Cerebellar nuclear complex (tissue), 1 donor: ENCODE data around the gene CXXC5.

ENCODE experiments used
- DNase-seq, 2 experiments: peaks; one replicate each; lab custom pipeline; 2025; lab: John Stamatoyannopoulos, UW

Gene CXXC5

GRCh38 chr5:139638736-139639618 is 9.2 kb upstream of the CXXC5 start:
- no peak for DNase-seq

DNA sequence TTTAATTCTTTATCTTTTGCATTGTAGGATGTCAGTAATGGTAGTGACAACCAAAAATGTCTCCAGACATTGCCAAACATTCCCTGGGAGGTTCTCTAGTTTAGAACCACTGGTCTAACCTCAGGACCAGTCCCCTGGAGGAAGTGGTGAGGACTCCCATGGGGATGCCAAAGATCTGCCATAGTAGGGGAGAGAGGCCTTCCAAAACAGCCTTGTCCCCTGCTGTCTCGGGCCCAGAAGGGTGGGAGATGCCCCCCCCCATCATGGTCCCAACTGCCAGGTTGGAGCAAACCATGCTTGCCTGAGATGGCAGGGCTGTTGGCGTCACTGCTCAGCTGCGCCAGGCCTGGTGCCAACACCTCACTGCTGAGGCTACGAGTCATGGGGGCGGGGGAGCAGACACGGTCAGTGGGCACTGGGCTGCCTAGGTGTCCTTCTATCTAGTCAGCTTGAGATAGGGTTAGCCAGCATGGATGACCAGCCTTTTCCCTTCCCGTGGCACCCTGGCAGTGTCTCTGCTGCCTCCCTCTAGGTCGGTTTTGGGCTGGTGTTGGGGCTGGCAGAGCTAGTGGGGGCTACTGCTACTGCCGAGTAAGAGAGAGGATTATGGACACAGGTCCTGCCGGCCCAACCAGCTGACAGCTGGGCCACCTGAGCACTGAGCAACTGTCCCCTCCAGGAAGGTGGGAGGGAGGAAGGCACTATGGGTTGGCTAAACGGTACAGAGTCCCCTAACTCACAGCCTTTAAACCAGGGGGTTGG is 8.3 kb upstream of the CXXC5 start:
- no peak for DNase-seq

DNA sequence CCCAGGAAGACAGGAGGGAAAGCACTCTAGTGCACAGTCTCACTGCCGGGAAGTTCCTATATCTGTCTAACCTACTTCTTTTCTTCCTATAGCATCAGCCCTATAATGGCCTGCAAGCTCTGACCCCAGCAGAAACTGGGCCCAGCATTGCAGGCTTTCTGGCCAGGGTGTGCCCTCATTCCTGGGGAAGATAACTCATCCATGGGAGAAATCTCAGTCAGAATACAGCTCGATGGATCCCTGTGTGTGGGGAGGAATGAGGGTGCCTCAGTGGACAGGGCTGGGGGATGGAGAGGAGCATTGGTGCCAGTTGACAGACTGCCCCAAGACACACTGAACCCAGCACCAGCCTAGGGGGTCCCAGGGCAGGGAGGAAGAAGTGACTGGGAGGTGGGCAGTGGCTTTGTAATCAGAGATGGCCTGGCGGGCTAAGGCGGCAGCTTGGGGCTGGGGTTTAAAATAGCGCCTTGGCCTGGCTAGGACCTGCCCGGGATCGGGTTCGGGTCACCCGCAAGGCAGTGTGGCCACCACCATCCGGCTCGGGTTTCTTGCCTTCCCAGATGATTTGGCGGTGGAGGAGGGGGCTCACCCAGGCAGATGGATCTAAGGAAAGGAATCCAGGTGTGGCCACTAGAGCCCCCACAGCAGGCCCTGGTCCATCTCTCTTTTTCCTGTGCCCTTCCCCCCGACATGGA is 7.6 kb upstream of the CXXC5 start:
- no peak for DNase-seq

GRCh38 chr5:139641116-139642080 is 6.8 kb upstream of the CXXC5 start:
- no peak for DNase-seq

GRCh38 chr5:139642213-139642612 is 5.9 kb upstream of the CXXC5 start:
- DNase-seq = no peak

DNA sequence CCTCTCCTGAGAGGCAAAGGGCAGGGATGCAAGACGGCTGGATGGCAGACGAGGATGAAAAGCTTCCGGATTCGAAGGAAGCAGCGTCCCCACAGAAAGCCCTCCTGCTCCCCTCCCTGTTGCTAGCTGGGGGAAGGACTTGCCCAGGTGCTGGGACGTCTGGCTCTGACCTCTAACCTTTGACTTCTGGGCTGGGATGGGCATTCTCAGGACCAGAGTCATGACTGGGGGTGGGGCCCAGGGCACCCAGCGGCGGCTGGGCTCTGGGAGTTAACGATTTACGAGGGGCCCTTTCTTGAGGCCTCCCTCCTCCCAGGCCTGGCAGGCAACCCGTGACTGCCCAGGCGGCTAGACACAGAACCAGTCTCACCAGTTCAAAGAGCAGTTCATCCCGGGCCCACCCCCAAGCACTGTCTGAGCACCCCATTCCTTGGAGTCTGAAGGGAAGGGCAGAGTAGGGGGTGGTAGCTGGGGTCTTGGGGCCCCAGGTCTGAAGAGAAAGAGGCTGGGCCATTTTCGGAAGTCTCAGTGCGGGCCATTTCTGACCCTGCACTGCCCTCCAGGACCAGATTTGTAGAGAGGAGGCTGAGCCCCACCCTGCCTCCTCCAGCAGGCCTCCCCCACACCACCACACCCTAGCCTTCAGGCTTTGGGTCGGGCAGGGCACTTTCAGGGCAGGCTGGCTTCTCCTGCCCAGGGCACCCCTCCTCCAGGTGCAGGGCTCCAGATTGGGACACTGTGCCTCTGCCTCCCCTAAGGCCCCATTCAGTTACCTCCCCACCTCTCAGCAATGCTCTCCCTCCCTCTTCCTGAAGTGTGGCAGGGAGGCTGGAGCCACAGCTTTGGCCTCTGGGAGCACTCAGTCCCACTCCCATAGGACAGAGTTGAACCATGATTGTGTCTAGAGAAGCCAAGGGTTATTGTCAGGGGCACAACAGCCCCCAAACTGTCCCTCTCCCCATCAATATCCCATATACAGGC is 5.0 kb upstream of the CXXC5 start:
- DNase-seq = no peak

GRCh38 chr5:139644001-139644456 is 4.1 kb upstream of the CXXC5 start:
- DNase-seq = no peak

DNA sequence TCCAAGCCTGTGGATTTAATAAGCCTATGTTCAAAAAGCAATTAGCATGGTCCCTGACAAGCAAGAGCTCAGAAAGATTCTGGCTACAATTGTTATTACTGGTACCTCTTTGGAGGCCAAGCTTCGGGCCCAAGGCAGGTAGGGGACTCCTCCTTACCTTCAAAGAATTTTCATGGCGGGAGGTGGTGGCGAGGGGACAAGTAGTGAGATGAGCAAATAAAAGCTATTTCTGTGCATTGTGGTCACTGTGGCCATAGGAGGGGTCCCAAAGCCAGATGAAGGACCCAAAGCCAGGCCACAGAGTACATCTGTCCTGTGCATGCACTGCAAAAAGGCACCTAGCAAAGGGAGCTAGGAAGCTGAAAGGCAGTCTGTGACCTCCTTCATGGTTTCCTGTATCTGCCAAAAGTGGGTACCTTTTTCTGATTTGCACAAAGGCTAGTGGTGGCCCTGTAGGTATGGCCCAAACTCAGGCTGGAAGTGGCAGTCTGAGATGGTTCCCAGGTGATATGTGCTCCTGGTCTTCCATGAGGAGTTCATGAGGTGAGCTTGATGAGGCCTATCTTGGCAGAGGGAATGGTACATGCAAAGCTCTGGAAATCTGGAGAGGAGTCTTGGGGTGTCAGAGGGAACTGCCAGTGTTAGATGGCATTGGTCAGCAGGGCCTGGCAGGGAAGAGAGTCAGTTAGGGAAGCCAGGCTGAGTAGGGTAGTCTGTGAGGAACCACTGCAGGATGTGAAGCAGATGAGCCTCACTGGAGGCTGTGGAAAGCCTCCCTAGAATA is 3.3 kb upstream of the CXXC5 start:
- no peak for DNase-seq

GRCh38 chr5:139645430-139645871 is 2.7 kb upstream of the CXXC5 start:
- DNase-seq = no peak

GRCh38 chr5:139646111-139646510 is 2.0 kb upstream of the CXXC5 start:
- DNase-seq = no peak

- DNase-seq = no peak
Measured at GRCh38 chr5:139646912-139647505, 1.1 kb upstream of the CXXC5 start.

DNA sequence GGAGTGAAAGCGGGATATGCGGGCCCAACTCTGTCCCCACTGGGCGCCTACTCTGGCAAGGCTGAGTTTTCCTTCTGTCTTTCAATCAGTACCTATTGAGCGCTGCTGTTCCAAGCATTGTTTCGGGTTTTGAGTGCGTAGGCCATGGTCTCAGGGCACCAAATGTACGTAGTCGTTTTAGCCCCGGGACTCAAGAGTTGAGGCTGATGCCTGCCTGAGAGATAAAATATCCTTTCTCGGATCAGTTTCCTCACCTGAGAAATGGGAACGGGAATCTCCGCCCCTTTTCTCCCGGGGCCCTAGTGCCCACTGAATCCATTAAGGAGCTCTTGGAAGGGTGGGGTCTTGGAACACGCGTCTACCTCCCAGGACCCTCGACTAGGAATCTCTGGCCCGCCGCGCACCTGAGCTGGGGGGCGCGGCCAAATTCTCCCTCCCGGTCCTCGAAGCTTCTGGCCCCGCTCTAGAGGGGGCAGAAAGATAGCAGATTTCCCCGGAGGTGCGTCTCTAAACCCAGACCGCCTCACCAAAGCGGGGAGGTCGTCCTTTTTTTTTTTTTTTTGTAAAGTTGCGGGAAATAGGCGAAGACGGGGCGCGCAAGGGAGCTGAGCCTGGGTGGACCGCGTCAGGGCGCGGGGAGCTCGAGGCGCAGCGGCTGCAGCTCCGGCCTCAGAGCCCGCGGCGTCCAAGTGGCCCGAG is 494 bp upstream of the CXXC5 start:
- no peak for DNase-seq

- DNase-seq = no peak
Measured at GRCh38 chr5:139649082-139649991, 1.2 kb downstream of the CXXC5 start.

DNA sequence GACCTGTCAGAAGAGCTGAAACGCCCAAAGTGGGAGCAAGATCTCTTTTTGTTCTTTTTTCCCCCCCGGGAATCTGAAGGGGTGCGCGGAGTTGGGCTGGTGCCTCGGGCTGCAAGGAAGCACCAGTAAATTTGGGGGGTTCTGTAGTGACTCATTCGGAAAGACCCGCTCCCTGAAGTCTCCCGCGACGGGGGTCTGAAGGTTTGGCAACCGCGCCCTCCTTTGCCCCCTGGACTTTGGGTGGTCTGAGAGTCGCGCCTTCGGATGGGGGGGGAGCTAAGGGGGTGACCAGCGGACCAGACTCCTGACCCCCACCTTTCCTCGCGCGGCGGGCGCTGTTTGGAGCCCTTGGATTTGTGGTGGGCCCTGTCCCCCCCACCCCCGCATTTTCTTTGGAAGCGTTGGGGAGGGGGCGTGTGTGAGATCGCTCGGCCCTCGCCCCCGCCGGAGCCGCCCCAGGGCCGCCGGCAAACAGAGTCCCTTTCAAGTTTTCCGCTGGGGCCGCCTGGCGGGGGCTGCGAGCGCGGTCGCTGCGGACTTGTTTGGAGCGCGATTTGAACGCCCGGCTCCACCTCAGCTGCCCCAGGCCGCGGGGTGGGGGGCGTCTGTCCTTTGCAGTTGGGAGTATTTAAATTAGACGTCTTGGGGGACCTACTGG is 2.0 kb downstream of the CXXC5 start:
- DNase-seq = no peak

- DNase-seq = no peak
Measured at GRCh38 chr5:139650689-139651042, 2.5 kb downstream of the CXXC5 start.

DNA sequence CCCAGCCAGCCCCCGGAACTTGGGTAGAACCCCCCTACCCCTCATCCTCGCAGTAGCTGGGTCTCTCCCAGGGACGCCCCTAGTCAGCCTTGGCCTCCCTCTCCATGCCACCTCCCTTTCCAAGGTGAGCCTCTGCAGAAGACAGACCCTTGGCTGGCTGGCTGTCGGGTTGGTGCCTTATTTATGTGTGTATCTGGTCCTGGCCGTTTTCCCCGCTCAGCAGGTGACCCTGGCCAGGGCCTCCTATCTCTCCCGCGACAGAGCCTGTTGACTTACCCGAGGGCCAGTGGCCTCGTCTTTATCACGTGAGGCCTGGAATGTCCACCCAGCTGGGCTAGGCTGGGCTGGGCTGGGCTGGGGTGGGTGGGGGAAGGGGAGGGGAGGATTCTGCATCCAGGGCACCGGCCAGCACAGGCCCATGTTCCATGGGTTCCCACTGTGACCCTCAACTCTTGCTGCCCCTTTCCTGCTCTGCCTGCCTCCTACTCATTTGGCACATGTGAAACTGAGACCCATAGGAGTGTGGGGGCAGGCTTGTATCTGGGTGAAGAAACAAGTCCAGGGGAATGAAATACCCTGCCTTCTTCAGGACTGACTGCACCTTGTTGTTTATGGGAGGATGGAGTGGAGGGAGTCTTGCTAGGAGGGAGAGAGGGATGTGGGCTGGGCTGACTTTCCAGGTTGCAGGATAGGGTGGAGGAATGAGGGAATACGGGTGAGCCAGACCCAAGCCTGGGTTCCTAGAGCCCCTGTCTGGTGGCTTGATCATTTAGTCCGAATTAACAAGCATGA is 3.1 kb downstream of the CXXC5 start:
- peak; percentile 52 to 82 for DNase-seq
